Activated CD4-positive, alpha-beta T cell treated with anti-CD3 and anti-CD28 coated beads for 36 hours (primary cell): ENCODE results near the gene HPD. TPM values are rescaled to one million over a fixed set of nuclear protein-coding genes. Genes with fewer than 3 reads are reported as not detected.

Experiments used
- ATAC-seq: fragments of 200-7000 bp; cut with Tn5 transposase; one replicate; pipeline ENCODE4 v1.10.0; 2021; ENCODE audit warnings: mild to moderate bottlenecking, moderate library complexity
- CTCF ChIA-PET: fragments of 350-600 bp; sonication (Branson Sonifier 250); formaldehyde crosslinking; loops from one replicate; lab custom pipeline; 2021; ENCODE audit warnings: antibody characterized with exemption; lab: Charles Lee
- POLR2A ChIA-PET: fragments of 350-600 bp; sonication (Branson Sonifier 250); formaldehyde crosslinking; loops from one replicate; lab custom pipeline; 2021; ENCODE audit warnings: antibody characterized with exemption, inconsistent platforms; lab: Charles Lee
- DNase-seq: peaks from one replicate; pipeline ENCODE4 v3.0.0-alpha.2; 2020
- H3K27ac Mint-ChIP-seq: one replicate; pipeline ENCODE4 v1.8.0; 2021; ENCODE audit warnings: mixed read lengths
- H3K27me3 Mint-ChIP-seq: one replicate; pipeline ENCODE4 v1.8.0; 2021; ENCODE audit warnings: mixed read lengths
- H3K36me3 Mint-ChIP-seq: one replicate; pipeline ENCODE4 v1.8.0; 2021; ENCODE audit warnings: low read depth, mixed read lengths
- H3K4me1 Mint-ChIP-seq: one replicate; pipeline ENCODE4 v1.8.0; 2021; ENCODE audit warnings: mixed read lengths
- H3K4me3 Mint-ChIP-seq: one replicate; pipeline ENCODE4 v1.8.0; 2021; ENCODE audit warnings: mild to moderate bottlenecking, moderate library complexity, mixed read lengths
- H3K9me3 Mint-ChIP-seq: one replicate; pipeline ENCODE4 v1.8.0; 2021; ENCODE audit warnings: low read depth, mixed read lengths
- intact Hi-C, 2 experiments: fragments of 100-400 bp; cut with DNase I in 1 of 2; cut with micrococcal nuclease in 1 of 2; formaldehyde crosslinking; loops; one replicate each; pipeline versions ENCODE4 v1.14.2 to v1.15.1; 2022 to 2024; cut with DNase I, micrococcal nuclease
- total RNA-seq, 2 experiments: library from RNA; stranded (reverse); gene quantifications; one replicate each; pipeline ENCODE4 v1.2.3, GENCODE V29; 2021

Gene HPD
- total RNA-seq, 2 experiments from 2014 or later: not detected

- DNase-seq (peak; percentile 71), ATAC-seq (peak; percentile 3)
- Mint-ChIP-seq H3K4me3 (peak overlapping the region; percentile 73), H3K9me3 (no peaks in the 10 kb centered on the region), H3K4me1 (peaks cover 35% of the 10 kb centered on the region), H3K27me3 (no peaks in the 10 kb centered on the region), H3K27ac (peak overlapping the region; percentile 84), H3K36me3 (peaks cover 32% of the 10 kb centered on the region)
- ChIA-PET CTCF (interaction anchor here (0.6 to 11.0 kb wide), 5 partner anchors 8 to 127 kb away, joined by 3 to 439 read pairs (median 82); partner anchors contain the start of genes PSMD9 and SETD1B), POLR2A (interaction anchor here (0.5 to 1.0 kb wide), 3 partner anchors 38 to 725 kb away, joined by 3 to 4 read pairs (median 3); no protein-coding TSS in a partner anchor)
- intact Hi-C loops: loop anchor here in 1 of 2 experiments (10.0 kb wide), 1 partner anchor 1604 kb away; the partner anchor contains the start of gene GCN1
Observed at GRCh38 chr12:121799156-121799841, 59.4 kb downstream of the HPD start.

DNA sequence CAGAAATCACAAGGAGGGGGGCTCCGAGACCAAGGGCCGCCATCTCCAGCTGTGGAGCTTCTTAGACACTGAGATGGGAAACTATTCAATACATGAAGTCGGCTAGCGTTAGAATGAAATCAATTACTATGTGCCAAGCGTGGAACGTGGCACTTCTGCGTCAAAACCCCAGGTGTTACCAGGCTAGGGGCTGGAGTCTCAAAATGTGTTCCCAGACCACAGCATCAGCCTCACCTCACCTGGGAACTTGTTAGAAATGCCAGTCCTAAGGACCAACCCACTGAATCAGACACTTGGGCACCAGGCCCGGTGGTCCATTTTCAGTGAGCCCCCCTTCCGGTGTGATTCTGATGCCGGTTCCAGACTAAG lies 59.9 kb downstream of the HPD start:
- Mint-ChIP-seq H3K27me3 (no peaks in the 10 kb centered on the region), H3K4me1 (peaks cover 36% of the 10 kb centered on the region), H3K27ac (peak overlapping the region; percentile 80), H3K36me3 (peaks cover 32% of the 10 kb centered on the region), H3K9me3 (no peaks in the 10 kb centered on the region), H3K4me3 (peak overlapping the region; percentile 73)
- intact Hi-C loops: loop anchor here in 1 of 2 experiments (10.0 kb wide), 1 partner anchor 1604 kb away; the partner anchor contains the start of gene GCN1
- no peak for DNase-seq
- ChIA-PET POLR2A (no interaction called here), CTCF (interaction anchor here (0.6 to 11.0 kb wide), 7 partner anchors 9 to 130 kb away, joined by 3 to 439 read pairs (median 3); partner anchors contain the start of genes PSMD9 and SETD1B)
- no peak for ATAC-seq

- ATAC-seq (no peak), DNase-seq (no peak)
- CTCF ChIA-PET: interaction anchor here (0.6 to 11.0 kb wide), 6 partner anchors 8 to 129 kb away, joined by 3 to 439 read pairs (median 42); partner anchors contain the start of genes PSMD9 and SETD1B
- H3K27me3 Mint-ChIP-seq: no peaks in the 10 kb centered on the region
- intact Hi-C loops: loop anchor here in 1 of 2 experiments (10.0 kb wide), 1 partner anchor 1603 kb away; the partner anchor contains the start of gene GCN1
- H3K36me3 Mint-ChIP-seq: peaks cover 32% of the 10 kb centered on the region
- peak overlapping the region; percentile 73 for H3K4me3 Mint-ChIP-seq
- H3K4me1 Mint-ChIP-seq: peaks cover 36% of the 10 kb centered on the region
- POLR2A ChIA-PET: no interaction called here
- H3K27ac Mint-ChIP-seq: peak overlapping the region; percentile 76
- no peaks in the 10 kb centered on the region for H3K9me3 Mint-ChIP-seq
Observed at GRCh38 chr12:121797937-121798786, 60.5 kb downstream of the HPD start.

- no peak for ATAC-seq
- DNase-seq: no peak
- H3K27ac Mint-ChIP-seq: peak overlapping the region; percentile 51
- POLR2A ChIA-PET: interaction anchor here (0.6 to 3.5 kb wide), 4 partner anchors 7 to 14 kb away, joined by 3 to 32 read pairs (median 6); no protein-coding TSS in a partner anchor
- intact Hi-C loops: loop anchor here in 1 of 2 experiments (10.0 kb wide), 1 partner anchor 1602 kb away; the partner anchor contains the start of gene GCN1
- CTCF ChIA-PET: interaction anchor here (0.7 to 11.0 kb wide), 7 partner anchors 10 to 95 kb away, joined by 3 to 439 read pairs (median 40); partner anchors contain the start of genes PSMD9, SETD1B and TMEM120B
- no peaks in the 10 kb centered on the region for H3K9me3 Mint-ChIP-seq
- peaks cover 36% of the 10 kb centered on the region for H3K4me1 Mint-ChIP-seq
- no peaks in the 10 kb centered on the region for H3K27me3 Mint-ChIP-seq
- no peak overlapping the region for H3K4me3 Mint-ChIP-seq
- peaks cover 33% of the 10 kb centered on the region for H3K36me3 Mint-ChIP-seq
Observed at GRCh38 chr12:121796855-121797751, 61.6 kb downstream of the HPD start.

DNA sequence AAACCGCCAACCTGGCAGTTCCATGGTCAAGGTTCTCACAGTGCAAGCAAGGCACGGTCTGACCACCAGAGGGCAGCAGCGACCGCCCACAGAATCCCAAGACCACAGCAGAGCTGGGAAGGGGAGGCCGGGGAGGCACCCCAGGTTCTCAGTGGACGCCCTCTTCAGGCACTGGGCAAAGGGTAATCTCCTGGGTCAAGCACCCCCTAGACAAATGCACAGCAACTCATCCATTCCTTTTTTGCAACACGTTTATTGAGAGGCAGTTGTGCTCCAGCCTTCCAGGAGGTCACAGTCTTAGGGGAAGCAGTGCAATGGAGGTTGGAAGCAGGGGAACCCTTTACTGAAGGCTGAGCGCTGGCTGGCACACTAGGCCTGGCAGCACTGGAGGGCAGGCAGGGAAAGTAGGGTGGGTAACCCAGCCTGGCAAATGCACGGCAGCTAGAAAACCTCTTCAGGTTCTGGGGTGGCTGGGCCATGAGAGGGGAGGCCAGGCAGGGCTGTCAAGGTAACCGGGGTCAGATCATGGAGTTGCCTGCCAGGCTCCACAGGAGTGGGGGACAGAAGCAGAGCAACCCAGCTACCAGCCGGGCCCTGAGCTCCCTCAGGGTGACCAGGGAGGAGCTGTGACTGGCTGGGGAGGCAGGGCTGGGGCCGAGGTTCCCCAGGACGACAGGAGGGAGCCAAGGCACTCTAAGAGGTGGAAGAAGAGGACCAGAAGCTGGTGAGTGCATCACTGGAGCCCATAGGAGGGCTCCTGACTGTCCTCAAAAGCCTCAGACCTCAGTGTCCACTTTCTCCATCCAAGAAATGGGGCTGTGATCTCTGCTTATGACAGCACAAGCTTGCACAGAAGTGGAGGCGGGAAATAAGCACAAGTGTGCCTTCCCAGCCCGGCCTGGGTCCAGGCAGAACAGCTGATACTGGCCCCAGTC lies 63.4 kb downstream of the HPD start:
- DNase-seq: peak; percentile 91
- peak overlapping the region; percentile 89 for H3K27ac Mint-ChIP-seq
- H3K27me3 Mint-ChIP-seq: no peaks in the 10 kb centered on the region
- ChIA-PET POLR2A (interaction anchor here (0.6 to 3.5 kb wide), 7 partner anchors 9 to 123 kb away, joined by 3 to 32 read pairs (median 6); partner anchors contain the start of genes PSMD9, SETD1B and TMEM120B), CTCF (interaction anchor here (0.6 to 11.0 kb wide), 36 partner anchors 12 to 1495 kb away, joined by 3 to 439 read pairs (median 5); partner anchors contain the start of genes CFAP251, MORN3, PSMD9 and SETD1B)
- intact Hi-C loops: loop anchor here in 1 of 2 experiments (2.0 to 10.0 kb wide), 3 partner anchors 394 to 1600 kb away; partner anchors contain the start of genes DIABLO, GCN1 and RNF34
- peak overlapping the region; percentile 96 for H3K4me3 Mint-ChIP-seq
- no peaks in the 10 kb centered on the region for H3K9me3 Mint-ChIP-seq
- H3K4me1 Mint-ChIP-seq: peaks cover 50% of the 10 kb centered on the region
- ATAC-seq: peak; percentile 6
- H3K36me3 Mint-ChIP-seq: peaks cover 37% of the 10 kb centered on the region

- H3K4me1 Mint-ChIP-seq: peaks cover 56% of the 10 kb centered on the region
Observed at GRCh38 chr12:121794534-121795033, 64.1 kb downstream of the HPD start.

DNA sequence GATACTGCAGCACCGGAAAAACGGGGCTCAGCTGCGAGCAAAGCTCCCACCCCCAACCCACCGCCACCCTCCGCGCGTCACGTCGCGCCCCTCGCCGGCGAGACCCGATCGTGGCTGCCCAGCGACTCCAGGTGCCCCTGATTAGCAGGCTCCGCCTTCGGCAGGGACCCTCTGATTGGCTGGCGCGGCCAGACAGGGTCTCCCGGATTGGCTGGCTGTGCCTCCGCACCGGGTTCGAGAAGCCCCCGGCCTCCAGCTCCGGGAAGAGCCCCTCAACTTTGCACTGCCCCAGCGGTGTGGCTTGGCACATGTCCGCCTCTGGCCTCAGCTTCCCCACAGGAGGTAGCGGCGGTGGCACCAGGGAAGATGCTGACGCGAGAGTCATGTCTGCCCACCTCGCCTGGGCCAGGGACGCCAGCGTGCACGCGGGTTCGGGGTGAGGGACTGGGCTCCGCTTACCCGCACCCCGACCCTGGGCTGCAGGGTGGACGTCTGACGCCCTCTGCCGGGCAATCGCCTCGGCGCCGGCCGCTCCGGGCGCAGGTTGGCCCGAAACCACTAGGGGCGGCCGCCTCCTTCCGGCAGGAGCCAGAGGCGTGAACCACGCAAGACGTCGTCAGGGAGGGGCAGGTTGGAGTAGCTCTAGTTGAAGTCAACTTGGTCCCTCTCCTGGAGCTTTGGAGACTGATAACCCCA lies 64.7 kb downstream of the HPD start:
- no peaks in the 10 kb centered on the region for H3K9me3 Mint-ChIP-seq
- peaks cover 39% of the 10 kb centered on the region for H3K36me3 Mint-ChIP-seq
- POLR2A ChIA-PET: interaction anchor here (0.5 to 3.5 kb wide), 15 partner anchors 8 to 1551 kb away, joined by 3 to 32 read pairs (median 4); partner anchors contain the start of genes PSMD9 and TMEM120B
- ATAC-seq: peak; percentile 63
- peaks cover 56% of the 10 kb centered on the region for H3K4me1 Mint-ChIP-seq
- H3K4me3 Mint-ChIP-seq: peak overlapping the region; percentile 96
- H3K27ac Mint-ChIP-seq: peak overlapping the region; percentile 92
- intact Hi-C loops: loop anchor here (1.0 to 10.0 kb wide), 15 partner anchors 10 to 1599 kb away; partner anchors contain the start of genes PSMD9 (in 2 of the 2), TMEM120B (in 2 of the 2), DIABLO (in 1 of the 2) and GCN1 (in 1 of the 2)
- DNase-seq: peak; percentile 98
- CTCF ChIA-PET: interaction anchor here (0.6 to 11.0 kb wide), 53 partner anchors 13 to 1196 kb away, joined by 3 to 439 read pairs (median 4); partner anchors contain the start of genes CFAP251, ORAI1, PSMD9 and SETD1B
- no peaks in the 10 kb centered on the region for H3K27me3 Mint-ChIP-seq

More at GRCh38 chr12:121794534-121795033, 64.1 kb downstream of the HPD start:
- ATAC-seq (peak; percentile 20), DNase-seq (peak; percentile 70)
- CTCF ChIA-PET: interaction anchor here (0.6 to 11.0 kb wide), 55 partner anchors 13 to 1196 kb away, joined by 3 to 439 read pairs (median 4); partner anchors contain the start of genes CFAP251, MORN3, ORAI1 and PSMD9
- Mint-ChIP-seq H3K9me3 (no peaks in the 10 kb centered on the region), H3K27me3 (no peaks in the 10 kb centered on the region), H3K36me3 (peaks cover 41% of the 10 kb centered on the region), H3K27ac (peak overlapping the region; percentile 92), H3K4me3 (peak overlapping the region; percentile 96)
- intact Hi-C loops: loop anchor here (1.0 to 10.0 kb wide), 14 partner anchors 12 to 1600 kb away; partner anchors contain the start of genes PSMD9 (in 2 of the 2), TMEM120B (in 2 of the 2), DIABLO (in 1 of the 2) and GCN1 (in 1 of the 2)
- POLR2A ChIA-PET: interaction anchor here (0.5 to 3.5 kb wide), 13 partner anchors 7 to 316 kb away, joined by 3 to 32 read pairs (median 4); partner anchors contain the start of genes PSMD9 and TMEM120B

DNA sequence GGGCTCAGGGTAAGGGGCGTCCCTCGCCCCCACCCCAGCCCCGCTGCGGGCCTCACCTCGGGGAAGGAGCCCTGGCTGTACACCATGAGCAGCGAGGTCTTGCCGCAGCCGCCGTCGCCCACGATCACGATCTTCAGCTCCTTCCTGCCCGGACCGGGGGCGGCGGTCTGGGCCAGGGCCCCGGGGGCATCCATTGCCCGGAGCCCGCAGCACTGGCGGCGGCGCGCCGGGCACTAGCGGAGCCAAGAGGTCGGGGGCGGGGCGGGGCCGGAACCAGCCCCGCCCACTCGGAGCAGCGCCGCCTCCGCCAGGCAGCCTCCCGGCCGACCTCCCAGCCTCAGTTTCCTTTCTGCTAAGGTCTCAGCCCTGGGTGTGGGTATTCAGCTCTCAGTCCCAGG lies 65.2 kb downstream of the HPD start, which contains the start of gene RHOF:
TSS of gene RHOF (minus strand) at position 249 of the 398 bp plus-strand sequence. CDS start at position 194, 55 bp downstream.
- H3K36me3 Mint-ChIP-seq: peaks cover 35% of the 10 kb centered on the region
- no peaks in the 10 kb centered on the region for H3K9me3 Mint-ChIP-seq

More for the DNA sequence above, 65.2 kb downstream of the HPD start, which contains the start of gene RHOF:
- DNase-seq (peak; percentile 89), ATAC-seq (peak; percentile 17)
- intact Hi-C loops: loop anchor here (1.0 to 10.0 kb wide), 5 partner anchors 9 to 1599 kb away; partner anchors contain the start of genes GCN1 (in 1 of the 2), MLXIP (in 1 of the 2), ORAI1 (in 1 of the 2) and TMEM120B (in 1 of the 2)
- H3K4me3 Mint-ChIP-seq: peak within 1 kb of the TSS; percentile 96
- peaks cover 56% of the 10 kb centered on the region for H3K4me1 Mint-ChIP-seq
- ChIA-PET POLR2A (interaction anchor here (0.5 to 3.5 kb wide), 7 partner anchors 9 to 95 kb away, joined by 3 to 32 read pairs (median 5); partner anchors contain the start of gene PSMD9), CTCF (interaction anchor here (0.6 to 11.0 kb wide), 23 partner anchors 14 to 328 kb away, joined by 3 to 439 read pairs (median 10); partner anchors contain the start of genes CFAP251, ORAI1, PSMD9 and SETD1B)
- H3K27ac Mint-ChIP-seq: peak within 1 kb of the TSS; percentile 100
- H3K27me3 Mint-ChIP-seq: no peaks in the 10 kb centered on the region
